ENCODE measurements around the gene IQGAP2. TPM values are rescaled to one million over a fixed set of nuclear protein-coding genes. Genes with fewer than 3 reads are reported as not detected.

Gene IQGAP2
- total and polyA plus RNA-seq, 9 of the 15 experiments (the other 6 are each of a cell fraction or from before 2014, with no cell fraction given), result 8.7 to 23.2 (median 17.4) TPM

GRCh38 chr5:76715736-76716455 is 312.8 kb downstream of the IQGAP2 start, which contains the start of gene F2R (continued):
- TF ChIP-seq TOE1 (IDR thresholded peaks at IDR 0.05; ENCODE audit: borderline replicate concordance) (0 out of 2 replicates have a peak, but pooled peaks have one; percentile 22), TOE1 (CRISPR knock-in tag; IDR thresholded peaks at IDR 0.05; ENCODE audit: borderline replicate concordance, low read depth) (no peak), SMAD4 (CRISPR knock-in tag; conservative IDR thresholded peaks at IDR 0.05) (peak; percentile 39; the same call in 1 of the 2 replicates), ZC3H4 (CRISPR knock-in tag; IDR thresholded peaks at IDR 0.05; ENCODE audit: borderline replicate concordance) (peak; percentile 49; the same call in 1 of the 2 replicates), HDAC6 (IDR thresholded peaks at IDR 0.05; ENCODE audit: low read depth, low read length) (no peak), HCFC1 (IDR thresholded peaks at IDR 0.05; ENCODE audit: low read depth, low read length) (no peak), POLR2A (conservative IDR thresholded peaks at IDR 0.05) (peak; percentile 66), ARID4B (CRISPR knock-in tag; IDR thresholded peaks at IDR 0.05) (peak; percentile 57; the same call in 1 of the 2 replicates), CXXC5 (CRISPR knock-in tag; IDR thresholded peaks at IDR 0.05) (peak; percentile 71), HNRNPLL (IDR thresholded peaks at IDR 0.05; ENCODE audit: low read depth, low read length, poor library complexity, severe bottlenecking) (no peak), TAF1 (IDR thresholded peaks at IDR 0.05; ENCODE audit: control insufficient read depth, extremely low read depth, insufficient read depth, low read length, severe bottlenecking) (peak; percentile 73), HMGXB4 (CRISPR knock-in tag; IDR thresholded peaks at IDR 0.05) (peak; percentile 78; the same call in 1 of the 2 replicates), NRF1 (conservative IDR thresholded peaks at IDR 0.05 in 1 of 2, IDR thresholded peaks at IDR 0.05 in 1 of 2) (peak; percentile 26 to 29; a peak in 1 of 4 replicates), OTX1 (CRISPR knock-in tag; IDR thresholded peaks at IDR 0.05) (no peak), POLR2G (IDR thresholded peaks at IDR 0.05; ENCODE audit: low read depth, low read length) (peak; percentile 82), RBM34 (IDR thresholded peaks at IDR 0.05; ENCODE audit: borderline replicate concordance, insufficient read depth, low read length) (peak; percentile 84; the same call in 1 of the 2 replicates), ZBTB26 (CRISPR knock-in tag; IDR thresholded peaks at IDR 0.05) (no peak), E2F6 (IDR thresholded peaks at IDR 0.05; ENCODE audit: borderline replicate concordance in 1 of 2, extremely low read depth in 1 of 2, insufficient read depth in 1 of 2, insufficient read length in 1 of 2, low read depth in 1 of 2, low read length in 1 of 2, poor library complexity in 1 of 2, severe bottlenecking in 1 of 2) (peak; percentile 51 to 79)
